ENCODE measurements around the gene TAB2. TPM values are rescaled to one million over a fixed set of nuclear protein-coding genes. Genes with fewer than 3 reads are reported as not detected.

TAB2 gene
- total RNA-seq, 4 donors from 2014 or later: 63.7 to 73.5 (median 69.2) TPM

- peaks cover 90 to 94% of the 10 kb centered on the region in 2 donors for H3K4me1 ChIP-seq
- H3K27me3 ChIP-seq: no peaks in the 10 kb centered on the region
Observed at GRCh38 chr6:149334201-149334600, 16.7 kb downstream of the TAB2 start.

DNA sequence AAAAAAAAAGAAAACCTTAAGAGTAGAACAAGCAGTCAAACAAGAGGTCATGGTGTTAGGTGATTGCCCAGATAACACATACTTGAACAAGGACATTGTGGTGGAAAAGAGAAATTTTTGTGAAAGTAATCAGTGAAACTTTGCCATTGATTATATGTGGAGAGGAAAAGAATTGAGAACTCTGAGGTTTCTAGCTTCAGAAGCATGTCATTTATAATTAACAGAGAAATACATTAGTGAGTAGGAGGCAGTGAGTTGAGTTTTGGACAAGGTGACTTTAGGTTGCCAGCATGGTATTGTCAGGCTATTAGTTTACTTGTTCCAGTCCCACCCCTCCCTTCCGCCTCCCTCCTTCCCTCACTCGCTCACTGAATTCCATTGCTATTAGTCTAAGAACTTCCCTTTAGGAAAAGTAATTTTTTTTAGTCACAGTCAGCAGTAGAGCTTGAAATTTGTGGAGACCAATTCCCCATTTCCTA, 17.2 kb downstream of the TAB2 start:
- peak; percentile 35 to 48 for ATAC-seq
- TF ChIP-seq CTCF (IDR thresholded peaks at IDR 0.05 in 4 of 5, conservative IDR thresholded peaks at IDR 0.05 in 1 of 5) (no peak), POLR2A (IDR thresholded peaks at IDR 0.05) (no peak)
- H3K9me3 ChIP-seq: no peaks in the 10 kb centered on the region
- no peaks in the 10 kb centered on the region for H3K36me3 ChIP-seq
- intact Hi-C loops (cut with DNase I; ENCODE audit: low total_unique reads) (no loop called here), in situ Hi-C loops (cut with MboI; ENCODE audit: low sequenced_read_pairs in 4 of 4) (no loop called here)
- peak overlapping the region; percentile 5 to 78 (median 73) for H3K27ac ChIP-seq
- H3K4me3 ChIP-seq: peak overlapping the region in 1 of 4 donors; percentile 2
- peak; percentile 30 to 32 for DNase-seq
- peaks cover 86 to 89% of the 10 kb centered on the region in 2 donors for H3K4me1 ChIP-seq
- no peaks in the 10 kb centered on the region for H3K27me3 ChIP-seq

More at GRCh38 chr6:149334201-149334600, 16.7 kb downstream of the TAB2 start:
- Histone ChIP-seq H3K4me3 (no peak overlapping the region), H3K27ac (peak overlapping the region in 3 of 4 donors; percentile 68 to 78 (median 78)), H3K36me3 (no peaks in the 10 kb centered on the region), H3K9me3 (no peaks in the 10 kb centered on the region)
- intact Hi-C loops (cut with DNase I; ENCODE audit: low total_unique reads) (no loop called here), in situ Hi-C loops (cut with MboI; ENCODE audit: low sequenced_read_pairs in 4 of 4) (no loop called here)
- ATAC-seq (no peak), DNase-seq (no peak)
- TF ChIP-seq POLR2A (IDR thresholded peaks at IDR 0.05): no peak
- no peak for TF ChIP-seq CTCF (IDR thresholded peaks at IDR 0.05 in 4 of 5, conservative IDR thresholded peaks at IDR 0.05 in 1 of 5)

- intact Hi-C loops (cut with DNase I; ENCODE audit: low total_unique reads): no loop called here
- no peak overlapping the region for H3K4me3 ChIP-seq
- no peaks in the 10 kb centered on the region for H3K36me3 ChIP-seq
- TF ChIP-seq CTCF (IDR thresholded peaks at IDR 0.05 in 4 of 5, conservative IDR thresholded peaks at IDR 0.05 in 1 of 5) (no peak), POLR2A (IDR thresholded peaks at IDR 0.05) (no peak)
- peak overlapping the region; percentile 54 to 78 (median 73) for H3K27ac ChIP-seq
- DNase-seq (peak; percentile 30 to 53), ATAC-seq (peak; percentile 92 to 97)
- in situ Hi-C loops (cut with MboI; ENCODE audit: low sequenced_read_pairs in 4 of 4): no loop called here
- peaks cover 85 to 89% of the 10 kb centered on the region in 2 donors for H3K4me1 ChIP-seq
- no peaks in the 10 kb centered on the region for H3K9me3 ChIP-seq
- no peaks in the 10 kb centered on the region for H3K27me3 ChIP-seq
Observed at GRCh38 chr6:149335924-149336608, 18.6 kb downstream of the TAB2 start.

DNA sequence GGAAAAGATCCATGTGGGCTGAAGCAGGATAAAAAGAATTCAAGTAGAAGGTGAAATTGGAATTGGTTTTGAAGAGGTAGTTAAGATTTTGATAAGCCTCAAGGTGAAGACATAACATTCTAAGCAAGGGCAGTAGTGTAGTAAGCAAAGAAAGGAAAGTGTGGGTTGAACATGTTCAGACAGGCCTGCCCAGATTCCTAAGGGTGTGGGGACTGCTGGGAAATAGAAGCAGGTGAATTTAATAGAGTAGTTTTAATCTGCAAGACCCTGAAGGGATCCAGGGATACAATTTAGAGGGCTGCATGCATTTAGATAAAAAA, 19.1 kb downstream of the TAB2 start:
- intact Hi-C loops (cut with DNase I; ENCODE audit: low total_unique reads): no loop called here
- TF ChIP-seq CTCF (IDR thresholded peaks at IDR 0.05 in 4 of 5, conservative IDR thresholded peaks at IDR 0.05 in 1 of 5) (no peak), POLR2A (IDR thresholded peaks at IDR 0.05) (no peak)
- in situ Hi-C loops (cut with MboI; ENCODE audit: low sequenced_read_pairs in 4 of 4): no loop called here
- ATAC-seq: peak in 1 of 2 donors; percentile 68
- no peak for DNase-seq
- H3K4me3 ChIP-seq: no peak overlapping the region
- peak overlapping the region; percentile 54 to 78 (median 73) for H3K27ac ChIP-seq
- no peaks in the 10 kb centered on the region for H3K9me3 ChIP-seq
- H3K36me3 ChIP-seq: no peaks in the 10 kb centered on the region
- peaks cover 86 to 89% of the 10 kb centered on the region in 2 donors for H3K4me1 ChIP-seq
- H3K27me3 ChIP-seq: no peaks in the 10 kb centered on the region
